ENCODE data around the gene MBL2.

GRCh38 chr10:52762088-52762487, 10.5 kb downstream of the MBL2 start:
- TF ChIP-seq USF1 (CRISPR knock-in tag; IDR thresholded peaks at IDR 0.05), result no peak
- no peak for TF ChIP-seq CTCF (IDR thresholded peaks at IDR 0.05)
- no peak for TF ChIP-seq ESRRA (CRISPR knock-in tag; IDR thresholded peaks at IDR 0.05; ENCODE audit: borderline replicate concordance)
- TF ChIP-seq NR1H2 (CRISPR knock-in tag; IDR thresholded peaks at IDR 0.05), result no peak
- no peak for TF ChIP-seq USF2 (CRISPR knock-in tag; IDR thresholded peaks at IDR 0.05)
- no peak for TF ChIP-seq NFYB (CRISPR knock-in tag; conservative IDR thresholded peaks at IDR 0.05; ENCODE audit: low read depth)
- TF ChIP-seq ATF3 (CRISPR knock-in tag; conservative IDR thresholded peaks at IDR 0.05), result no peak
- no peak for TF ChIP-seq MAX (CRISPR knock-in tag; IDR thresholded peaks at IDR 0.05)
- no peak for TF ChIP-seq E2F5 (CRISPR knock-in tag; IDR thresholded peaks at IDR 0.05)
- TF ChIP-seq GRHL2 (CRISPR knock-in tag; IDR thresholded peaks at IDR 0.05; ENCODE audit: insufficient replicate concordance, severe bottlenecking), result no peak
- TF ChIP-seq ZBTB43 (CRISPR knock-in tag; IDR thresholded peaks at IDR 0.05), result no peak

All from WTC11 (cell line).